A549 (cell line): ENCODE measurements around the gene PLCH2.

Source experiments
- POLR2A ChIP-seq: IDR thresholded peaks from 2 replicates; pipeline ENCODE4 v1.6.1; 2012; ENCODE audit warnings: mild to moderate bottlenecking, low read length
- TF ChIP-seq, protein P1 (sequence below): fragments of >200 bp; sonication (Bioruptor Twin); formaldehyde crosslinking; IDR thresholded peaks from 3 replicates; pipeline ENCODE4 v1.5.1; 2016

DNA sequence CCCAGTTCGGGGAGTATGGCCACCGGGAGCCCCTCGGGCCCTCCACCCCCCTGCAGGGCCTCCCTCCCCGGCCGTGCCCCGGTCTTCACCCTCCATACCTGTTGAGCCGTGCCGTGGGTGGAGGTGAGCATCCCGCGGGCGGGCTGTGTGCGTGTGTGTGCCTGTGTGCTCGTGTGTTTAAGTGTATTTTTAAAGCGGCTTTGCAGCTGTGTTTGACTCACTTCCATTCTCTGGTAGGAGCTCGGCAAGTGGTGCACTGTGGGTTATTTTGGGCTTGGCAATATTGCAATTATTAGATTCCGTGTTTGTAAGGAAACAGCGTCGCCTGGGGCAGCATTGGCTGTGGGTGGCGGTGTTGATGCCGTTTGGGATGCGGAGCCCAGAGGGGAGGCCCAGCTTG lies 20.3 kb upstream of the PLCH2 start:
- TF ChIP-seq POLR2A: no peak
- TF ChIP-seq, protein P1, sequence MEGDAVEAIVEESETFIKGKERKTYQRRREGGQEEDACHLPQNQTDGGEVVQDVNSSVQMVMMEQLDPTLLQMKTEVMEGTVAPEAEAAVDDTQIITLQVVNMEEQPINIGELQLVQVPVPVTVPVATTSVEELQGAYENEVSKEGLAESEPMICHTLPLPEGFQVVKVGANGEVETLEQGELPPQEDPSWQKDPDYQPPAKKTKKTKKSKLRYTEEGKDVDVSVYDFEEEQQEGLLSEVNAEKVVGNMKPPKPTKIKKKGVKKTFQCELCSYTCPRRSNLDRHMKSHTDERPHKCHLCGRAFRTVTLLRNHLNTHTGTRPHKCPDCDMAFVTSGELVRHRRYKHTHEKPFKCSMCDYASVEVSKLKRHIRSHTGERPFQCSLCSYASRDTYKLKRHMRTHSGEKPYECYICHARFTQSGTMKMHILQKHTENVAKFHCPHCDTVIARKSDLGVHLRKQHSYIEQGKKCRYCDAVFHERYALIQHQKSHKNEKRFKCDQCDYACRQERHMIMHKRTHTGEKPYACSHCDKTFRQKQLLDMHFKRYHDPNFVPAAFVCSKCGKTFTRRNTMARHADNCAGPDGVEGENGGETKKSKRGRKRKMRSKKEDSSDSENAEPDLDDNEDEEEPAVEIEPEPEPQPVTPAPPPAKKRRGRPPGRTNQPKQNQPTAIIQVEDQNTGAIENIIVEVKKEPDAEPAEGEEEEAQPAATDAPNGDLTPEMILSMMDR: no peak
